ENCODE results near the gene TNFAIP6. TPM values are rescaled to one million over a fixed set of nuclear protein-coding genes. Genes with fewer than 3 reads are reported as not detected.

Gene TNFAIP6
- polyA plus RNA-seq, 1 donor from 2014 or later: not detected

GRCh38 chr2:151381266-151381665, 23.9 kb downstream of the TNFAIP6 start:
- no peak for TF ChIP-seq TAF1 (IDR thresholded peaks at IDR 0.05; ENCODE audit: low read depth)
- no peak for TF ChIP-seq EP300 (conservative IDR thresholded peaks at IDR 0.05; ENCODE audit: poor library complexity, severe bottlenecking)
- no peak for TF ChIP-seq POLR2AphosphoS5 (IDR thresholded peaks at IDR 0.05)
- TF ChIP-seq SMC3 (conservative IDR thresholded peaks at IDR 0.05; ENCODE audit: poor library complexity): no peak
- TF ChIP-seq MXI1 (conservative IDR thresholded peaks at IDR 0.05; ENCODE audit: poor library complexity, severe bottlenecking): no peak
- TF ChIP-seq, protein P1, sequence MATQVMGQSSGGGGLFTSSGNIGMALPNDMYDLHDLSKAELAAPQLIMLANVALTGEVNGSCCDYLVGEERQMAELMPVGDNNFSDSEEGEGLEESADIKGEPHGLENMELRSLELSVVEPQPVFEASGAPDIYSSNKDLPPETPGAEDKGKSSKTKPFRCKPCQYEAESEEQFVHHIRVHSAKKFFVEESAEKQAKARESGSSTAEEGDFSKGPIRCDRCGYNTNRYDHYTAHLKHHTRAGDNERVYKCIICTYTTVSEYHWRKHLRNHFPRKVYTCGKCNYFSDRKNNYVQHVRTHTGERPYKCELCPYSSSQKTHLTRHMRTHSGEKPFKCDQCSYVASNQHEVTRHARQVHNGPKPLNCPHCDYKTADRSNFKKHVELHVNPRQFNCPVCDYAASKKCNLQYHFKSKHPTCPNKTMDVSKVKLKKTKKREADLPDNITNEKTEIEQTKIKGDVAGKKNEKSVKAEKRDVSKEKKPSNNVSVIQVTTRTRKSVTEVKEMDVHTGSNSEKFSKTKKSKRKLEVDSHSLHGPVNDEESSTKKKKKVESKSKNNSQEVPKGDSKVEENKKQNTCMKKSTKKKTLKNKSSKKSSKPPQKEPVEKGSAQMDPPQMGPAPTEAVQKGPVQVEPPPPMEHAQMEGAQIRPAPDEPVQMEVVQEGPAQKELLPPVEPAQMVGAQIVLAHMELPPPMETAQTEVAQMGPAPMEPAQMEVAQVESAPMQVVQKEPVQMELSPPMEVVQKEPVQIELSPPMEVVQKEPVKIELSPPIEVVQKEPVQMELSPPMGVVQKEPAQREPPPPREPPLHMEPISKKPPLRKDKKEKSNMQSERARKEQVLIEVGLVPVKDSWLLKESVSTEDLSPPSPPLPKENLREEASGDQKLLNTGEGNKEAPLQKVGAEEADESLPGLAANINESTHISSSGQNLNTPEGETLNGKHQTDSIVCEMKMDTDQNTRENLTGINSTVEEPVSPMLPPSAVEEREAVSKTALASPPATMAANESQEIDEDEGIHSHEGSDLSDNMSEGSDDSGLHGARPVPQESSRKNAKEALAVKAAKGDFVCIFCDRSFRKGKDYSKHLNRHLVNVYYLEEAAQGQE (IDR thresholded peaks at IDR 0.05; ENCODE audit: borderline replicate concordance): no peak
- no peak for TF ChIP-seq RAD21 (conservative IDR thresholded peaks at IDR 0.05)
- TF ChIP-seq, protein P2, sequence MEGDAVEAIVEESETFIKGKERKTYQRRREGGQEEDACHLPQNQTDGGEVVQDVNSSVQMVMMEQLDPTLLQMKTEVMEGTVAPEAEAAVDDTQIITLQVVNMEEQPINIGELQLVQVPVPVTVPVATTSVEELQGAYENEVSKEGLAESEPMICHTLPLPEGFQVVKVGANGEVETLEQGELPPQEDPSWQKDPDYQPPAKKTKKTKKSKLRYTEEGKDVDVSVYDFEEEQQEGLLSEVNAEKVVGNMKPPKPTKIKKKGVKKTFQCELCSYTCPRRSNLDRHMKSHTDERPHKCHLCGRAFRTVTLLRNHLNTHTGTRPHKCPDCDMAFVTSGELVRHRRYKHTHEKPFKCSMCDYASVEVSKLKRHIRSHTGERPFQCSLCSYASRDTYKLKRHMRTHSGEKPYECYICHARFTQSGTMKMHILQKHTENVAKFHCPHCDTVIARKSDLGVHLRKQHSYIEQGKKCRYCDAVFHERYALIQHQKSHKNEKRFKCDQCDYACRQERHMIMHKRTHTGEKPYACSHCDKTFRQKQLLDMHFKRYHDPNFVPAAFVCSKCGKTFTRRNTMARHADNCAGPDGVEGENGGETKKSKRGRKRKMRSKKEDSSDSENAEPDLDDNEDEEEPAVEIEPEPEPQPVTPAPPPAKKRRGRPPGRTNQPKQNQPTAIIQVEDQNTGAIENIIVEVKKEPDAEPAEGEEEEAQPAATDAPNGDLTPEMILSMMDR (IDR thresholded peaks at IDR 0.05; ENCODE audit: poor library complexity, severe bottlenecking): no peak
- no peak for TF ChIP-seq EZH2 (IDR thresholded peaks at IDR 0.05; ENCODE audit: borderline replicate concordance, insufficient read depth, low read length, poor library complexity, severe bottlenecking)
- no peak overlapping the region for H3K9ac ChIP-seq (ENCODE audit: low read length)
- H2AFZ ChIP-seq (ENCODE audit: low read depth, low read length): no peak overlapping the region
- H3K9me3 ChIP-seq (ENCODE audit: low read length): no peaks in the 10 kb centered on the region
- no peaks in the 10 kb centered on the region for H3K79me2 ChIP-seq (replicated peaks; ENCODE audit: insufficient read depth, low read length)
- H3K4me2 ChIP-seq (ENCODE audit: low read length): no peak overlapping the region
- H3F3A ChIP-seq (ENCODE audit: insufficient read depth, low read length, poor library complexity, severe bottlenecking): no peaks in the 10 kb centered on the region
- no peaks in the 10 kb centered on the region for H3K9me2 ChIP-seq (ENCODE audit: insufficient read depth, low read length)
- no peak overlapping the region for H3K27ac ChIP-seq (ENCODE audit: low read length)
- no peaks in the 10 kb centered on the region for H3K36me3 ChIP-seq (ENCODE audit: insufficient read depth, low read length)
- no peak overlapping the region for H3K4me3 ChIP-seq (ENCODE audit: low read length)
- H3K27me3 ChIP-seq (ENCODE audit: insufficient read depth, low read depth, low read length): no peaks in the 10 kb centered on the region
- no peaks in the 10 kb centered on the region for H4K20me1 ChIP-seq (ENCODE audit: insufficient read depth)

DNA sequence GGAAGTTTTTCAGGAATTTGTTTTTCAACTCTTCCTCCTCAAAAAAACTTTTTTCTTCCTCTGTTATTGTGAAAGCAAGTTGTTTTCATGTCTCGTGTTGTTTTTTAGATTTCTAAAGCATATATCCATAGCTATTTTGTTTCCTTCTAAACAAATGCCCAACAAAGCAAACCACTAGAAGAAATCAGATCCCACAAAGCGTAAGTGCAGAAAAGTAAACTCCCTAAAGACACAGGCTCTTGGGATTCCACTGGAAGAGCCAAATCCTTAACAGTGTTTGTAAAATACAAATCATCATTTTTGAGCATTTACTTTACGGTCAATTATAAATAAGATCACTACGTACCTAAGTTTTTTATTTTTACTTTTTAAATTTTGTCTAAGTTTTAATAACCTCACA, 30.6 kb downstream of the TNFAIP6 start:
- Histone ChIP-seq H3K9me2 (ENCODE audit: insufficient read depth, low read length) (no peaks in the 10 kb centered on the region), H3F3A (ENCODE audit: insufficient read depth, low read length, poor library complexity, severe bottlenecking) (no peaks in the 10 kb centered on the region), H3K9me3 (ENCODE audit: low read length) (no peaks in the 10 kb centered on the region), H4K20me1 (ENCODE audit: insufficient read depth) (no peaks in the 10 kb centered on the region), H3K79me2 (replicated peaks; ENCODE audit: insufficient read depth, low read length) (no peaks in the 10 kb centered on the region), H3K4me3 (ENCODE audit: low read length) (no peak overlapping the region), H3K4me2 (ENCODE audit: low read length) (no peak overlapping the region), H3K27ac (ENCODE audit: low read length) (no peak overlapping the region), H3K9ac (ENCODE audit: low read length) (no peak overlapping the region), H3K27me3 (ENCODE audit: insufficient read depth, low read depth, low read length) (no peaks in the 10 kb centered on the region), H2AFZ (ENCODE audit: low read depth, low read length) (no peak overlapping the region), H3K36me3 (ENCODE audit: insufficient read depth, low read length) (no peaks in the 10 kb centered on the region)
- TF ChIP-seq, protein P2 (IDR thresholded peaks at IDR 0.05; ENCODE audit: poor library complexity, severe bottlenecking): no peak
- TF ChIP-seq POLR2AphosphoS5 (IDR thresholded peaks at IDR 0.05) (no peak), MXI1 (conservative IDR thresholded peaks at IDR 0.05; ENCODE audit: poor library complexity, severe bottlenecking) (no peak), SMC3 (conservative IDR thresholded peaks at IDR 0.05; ENCODE audit: poor library complexity) (no peak), RAD21 (conservative IDR thresholded peaks at IDR 0.05) (no peak), EP300 (conservative IDR thresholded peaks at IDR 0.05; ENCODE audit: poor library complexity, severe bottlenecking) (no peak), EZH2 (IDR thresholded peaks at IDR 0.05; ENCODE audit: borderline replicate concordance, insufficient read depth, low read length, poor library complexity, severe bottlenecking) (no peak), TAF1 (IDR thresholded peaks at IDR 0.05; ENCODE audit: low read depth) (no peak)
- TF ChIP-seq, protein P1 (IDR thresholded peaks at IDR 0.05; ENCODE audit: borderline replicate concordance): no peak

Measured in neural cell (in vitro differentiated cells).